Activated CD8-positive, alpha-beta memory T cell treated with anti-CD3 and anti-CD28 coated beads, Interleukin-2, amount 10 ng/mL, durations not matched to agents 7 days and 5 days (primary cell): Measurements from ENCODE around the gene SAYSD1. TPM values are rescaled to one million over a fixed set of nuclear protein-coding genes. Genes with fewer than 3 reads are reported as not detected.
"Not testable (repeated sequence)": the region's sequence is repeated elsewhere in the genome, so short reads cannot be mapped to it uniquely, and the experiment has no call there.

Source experiments
- ATAC-seq: fragments of 150-1000 bp; cut with Tn5 transposase; one replicate; pipeline ENCODE4 v1.10.0; 2021; ENCODE audit warnings: moderate library complexity
- CTCF ChIA-PET: fragments of 350-600 bp; sonication (Branson Sonifier 250); formaldehyde crosslinking; loops from one replicate; lab custom pipeline; 2021; ENCODE audit warnings: antibody characterized with exemption; lab: Charles Lee
- DNase-seq: peaks from one replicate; pipeline ENCODE4 v3.0.0-alpha.2; 2020
- H3K27ac Mint-ChIP-seq: one replicate; pipeline ENCODE4 v1.8.0; 2021; ENCODE audit warnings: mild to moderate bottlenecking, mixed read lengths
- H3K27me3 Mint-ChIP-seq: one replicate; pipeline ENCODE4 v1.8.0; 2021; ENCODE audit warnings: mixed read lengths
- H3K36me3 Mint-ChIP-seq: one replicate; pipeline ENCODE4 v1.8.0; 2021; ENCODE audit warnings: mild to moderate bottlenecking, mixed read lengths
- H3K4me1 Mint-ChIP-seq: one replicate; pipeline ENCODE4 v1.8.0; 2021; ENCODE audit warnings: mixed read lengths
- H3K4me3 Mint-ChIP-seq: one replicate; pipeline ENCODE4 v1.8.0; 2021; ENCODE audit warnings: mild to moderate bottlenecking, moderate library complexity, mixed read lengths
- H3K9me3 Mint-ChIP-seq: one replicate; pipeline ENCODE4 v1.8.0; 2022; ENCODE audit warnings: low read depth, mixed read lengths
- total RNA-seq, 2 experiments: library from RNA; stranded (reverse); gene quantifications; one replicate each; pipeline ENCODE4 v1.2.3, GENCODE V29; 2021

Gene SAYSD1
- total RNA-seq, 2 experiments from 2014 or later: 9.1 to 11.4 TPM

GRCh38 chr6:39134761-39135160 lies 19.8 kb upstream of the SAYSD1 start:
- H3K4me1 Mint-ChIP-seq, H3K27ac Mint-ChIP-seq, H3K27me3 Mint-ChIP-seq, ATAC-seq, H3K36me3 Mint-ChIP-seq, H3K9me3 Mint-ChIP-seq, H3K4me3 Mint-ChIP-seq, DNase-seq: not testable (repeated sequence)
- CTCF ChIA-PET: interaction anchor here (0.6 kb wide), 1 partner anchor 230 kb away, joined by 3 read pairs; no protein-coding TSS in a partner anchor

- no peak overlapping the region for H3K4me3 Mint-ChIP-seq
- DNase-seq: no peak
- no peak for ATAC-seq
- H3K9me3 Mint-ChIP-seq: no peaks in the 10 kb centered on the region
- H3K27me3 Mint-ChIP-seq: peaks cover 6% of the 10 kb centered on the region
- H3K27ac Mint-ChIP-seq: no peak overlapping the region
- H3K36me3 Mint-ChIP-seq: no peaks in the 10 kb centered on the region
- H3K4me1 Mint-ChIP-seq: no peaks in the 10 kb centered on the region
- CTCF ChIA-PET: interaction anchor here (1.1 kb wide), 1 partner anchor 36 kb away, joined by 3 read pairs; no protein-coding TSS in a partner anchor
Measured at GRCh38 chr6:39130691-39131090, 15.7 kb upstream of the SAYSD1 start.

GRCh38 chr6:39128832-39129231 lies 13.8 kb upstream of the SAYSD1 start:
- peaks cover 11% of the 10 kb centered on the region for H3K27me3 Mint-ChIP-seq
- no peaks in the 10 kb centered on the region for H3K4me1 Mint-ChIP-seq
- CTCF ChIA-PET: no interaction called here
- H3K9me3 Mint-ChIP-seq: no peaks in the 10 kb centered on the region
- ATAC-seq (no peak), DNase-seq (no peak)
- no peak overlapping the region for H3K27ac Mint-ChIP-seq
- no peaks in the 10 kb centered on the region for H3K36me3 Mint-ChIP-seq
- no peak overlapping the region for H3K4me3 Mint-ChIP-seq

GRCh38 chr6:39128106-39128505 lies 13.1 kb upstream of the SAYSD1 start:
- H3K27me3 Mint-ChIP-seq: peaks cover 11% of the 10 kb centered on the region
- H3K4me1 Mint-ChIP-seq: no peaks in the 10 kb centered on the region
- no peaks in the 10 kb centered on the region for H3K36me3 Mint-ChIP-seq
- H3K4me3 Mint-ChIP-seq: no peak overlapping the region
- H3K27ac Mint-ChIP-seq: no peak overlapping the region
- CTCF ChIA-PET: interaction anchor here (1.2 kb wide), 1 partner anchor 13 kb away, joined by 3 read pairs; the partner anchor contains the start of gene SAYSD1
- H3K9me3 Mint-ChIP-seq: no peaks in the 10 kb centered on the region
- no peak for ATAC-seq
- DNase-seq: no peak

GRCh38 chr6:39124114-39124513 lies 9.1 kb upstream of the SAYSD1 start:
- DNase-seq (no peak), ATAC-seq (no peak)
- Mint-ChIP-seq H3K4me1 (no peaks in the 10 kb centered on the region), H3K36me3 (no peaks in the 10 kb centered on the region), H3K27ac (no peak overlapping the region), H3K9me3 (no peaks in the 10 kb centered on the region), H3K4me3 (no peak overlapping the region), H3K27me3 (peaks cover 8% of the 10 kb centered on the region)
- CTCF ChIA-PET: interaction anchor here (1.3 kb wide), 1 partner anchor 42 kb away, joined by 4 read pairs; no protein-coding TSS in a partner anchor

- Mint-ChIP-seq H3K4me3 (no peak overlapping the region), H3K27me3 (peaks cover 2% of the 10 kb centered on the region), H3K36me3 (peaks cover 2% of the 10 kb centered on the region), H3K9me3 (no peaks in the 10 kb centered on the region), H3K4me1 (peaks cover 12% of the 10 kb centered on the region), H3K27ac (no peak overlapping the region)
- ATAC-seq: no peak
- CTCF ChIA-PET: interaction anchor here (1.0 kb wide), 1 partner anchor 184 kb away, joined by 3 read pairs; no protein-coding TSS in a partner anchor
- DNase-seq: no peak
Measured at GRCh38 chr6:39118921-39119320, 3.9 kb upstream of the SAYSD1 start.

GRCh38 chr6:39114388-39114703 lies 640 bp downstream of the SAYSD1 start:
- Mint-ChIP-seq H3K9me3 (no peaks in the 10 kb centered on the region), H3K36me3 (peaks cover 8% of the 10 kb centered on the region), H3K27me3 (peaks cover 2% of the 10 kb centered on the region), H3K4me3 (peak overlapping the region; percentile 87), H3K27ac (peak overlapping the region; percentile 97), H3K4me1 (peaks cover 50% of the 10 kb centered on the region)
- CTCF ChIA-PET: interaction anchor here (1.0 to 3.6 kb wide), 7 partner anchors 12 to 401 kb away, joined by 3 to 9 read pairs (median 4); no protein-coding TSS in a partner anchor
- DNase-seq (no peak), ATAC-seq (no peak)

- peak overlapping the region; percentile 97 for H3K27ac Mint-ChIP-seq
Measured at GRCh38 chr6:39113788-39114187, 1.2 kb downstream of the SAYSD1 start.

GRCh38 chr6:39111280-39111679 lies 3.7 kb downstream of the SAYSD1 start:
- Mint-ChIP-seq H3K4me1 (peaks cover 52% of the 10 kb centered on the region), H3K9me3 (no peaks in the 10 kb centered on the region), H3K4me3 (peak overlapping the region; percentile 74), H3K36me3 (peaks cover 14% of the 10 kb centered on the region), H3K27ac (peak overlapping the region; percentile 93), H3K27me3 (no peaks in the 10 kb centered on the region)
- ATAC-seq (no peak), DNase-seq (no peak)
- CTCF ChIA-PET: interaction anchor here (1.1 to 1.5 kb wide), 4 partner anchors 9 to 117 kb away, joined by 3 read pairs; no protein-coding TSS in a partner anchor

More at GRCh38 chr6:39113788-39114187, 1.2 kb downstream of the SAYSD1 start:
- CTCF ChIA-PET: interaction anchor here (1.2 to 3.6 kb wide), 3 partner anchors 189 to 400 kb away, joined by 4 to 9 read pairs (median 5); no protein-coding TSS in a partner anchor
- peaks cover 50% of the 10 kb centered on the region for H3K4me1 Mint-ChIP-seq
- no peaks in the 10 kb centered on the region for H3K27me3 Mint-ChIP-seq
- H3K9me3 Mint-ChIP-seq: no peaks in the 10 kb centered on the region
- H3K4me3 Mint-ChIP-seq: peak overlapping the region; percentile 87
- ATAC-seq (no peak), DNase-seq (no peak)
- H3K36me3 Mint-ChIP-seq: peaks cover 10% of the 10 kb centered on the region

- Mint-ChIP-seq H3K36me3 (peaks cover 22% of the 10 kb centered on the region), H3K4me1 (peaks cover 33% of the 10 kb centered on the region), H3K9me3 (no peaks in the 10 kb centered on the region), H3K27ac (no peak overlapping the region), H3K27me3 (no peaks in the 10 kb centered on the region), H3K4me3 (no peak overlapping the region)
- CTCF ChIA-PET: no interaction called here
- ATAC-seq: no peak
- no peak for DNase-seq
Measured at GRCh38 chr6:39108041-39108839, 6.7 kb downstream of the SAYSD1 start.

- DNase-seq (no peak), ATAC-seq (no peak)
- H3K36me3 Mint-ChIP-seq: peaks cover 22% of the 10 kb centered on the region
- no peak overlapping the region for H3K4me3 Mint-ChIP-seq
- H3K27me3 Mint-ChIP-seq: no peaks in the 10 kb centered on the region
- peaks cover 29% of the 10 kb centered on the region for H3K4me1 Mint-ChIP-seq
- no peaks in the 10 kb centered on the region for H3K9me3 Mint-ChIP-seq
- CTCF ChIA-PET: no interaction called here
- no peak overlapping the region for H3K27ac Mint-ChIP-seq
Measured at GRCh38 chr6:39107641-39108040, 7.3 kb downstream of the SAYSD1 start.

- Mint-ChIP-seq H3K9me3 (no peaks in the 10 kb centered on the region), H3K27ac (no peak overlapping the region), H3K36me3 (peaks cover 22% of the 10 kb centered on the region), H3K27me3 (no peaks in the 10 kb centered on the region), H3K4me3 (no peak overlapping the region), H3K4me1 (peaks cover 23% of the 10 kb centered on the region)
- ATAC-seq: no peak
- DNase-seq: no peak
- CTCF ChIA-PET: no interaction called here
Measured at GRCh38 chr6:39107034-39107433, 8.0 kb downstream of the SAYSD1 start.

- H3K27me3 Mint-ChIP-seq: no peaks in the 10 kb centered on the region
- H3K36me3 Mint-ChIP-seq: peaks cover 16% of the 10 kb centered on the region
- H3K4me3 Mint-ChIP-seq: no peak overlapping the region
- H3K9me3 Mint-ChIP-seq: no peaks in the 10 kb centered on the region
- no peak for DNase-seq
- ATAC-seq: no peak
- CTCF ChIA-PET: no interaction called here
- peaks cover 13% of the 10 kb centered on the region for H3K4me1 Mint-ChIP-seq
- H3K27ac Mint-ChIP-seq: no peak overlapping the region
Measured at GRCh38 chr6:39104528-39104927, 10.5 kb downstream of the SAYSD1 start.

GRCh38 chr6:39102821-39103136 lies 12.2 kb downstream of the SAYSD1 start:
- Mint-ChIP-seq H3K9me3 (no peaks in the 10 kb centered on the region), H3K4me1 (peaks cover 10% of the 10 kb centered on the region), H3K36me3 (peaks cover 11% of the 10 kb centered on the region), H3K4me3 (no peak overlapping the region), H3K27ac (no peak overlapping the region), H3K27me3 (no peaks in the 10 kb centered on the region)
- ATAC-seq: no peak
- CTCF ChIA-PET: interaction anchor here (0.8 to 1.4 kb wide), 4 partner anchors 8 to 230 kb away, joined by 3 to 4 read pairs (median 4); partner anchors contain the start of gene SAYSD1
- no peak for DNase-seq
